ENCODE measurements around the gene DEXI. TPM values are rescaled to one million over a fixed set of nuclear protein-coding genes. Genes with fewer than 3 reads are reported as not detected.

DEXI gene
- total and polyA plus RNA-seq, 3 experiments from 2014 or later, result 31.0 to 58.9 (median 31.6) TPM

GRCh38 chr16:10923146-10923649 lies 19.1 kb downstream of the DEXI start:
- H3K27ac ChIP-seq (ENCODE audit: low read depth, low read length), result no peak overlapping the region
- peaks cover 5 to 7% (median 6%) of the 10 kb centered on the region in 3 donors for H3K4me1 Mint-ChIP-seq
- POLR2A ChIA-PET, result no interaction called here
- H3K27ac Mint-ChIP-seq, result peak overlapping the region in 1 of 8 donors; percentile 87
- H3K9me3 Mint-ChIP-seq, result no peaks in the 10 kb centered on the region
- peaks cover 9 to 54% (median 15%) of the 10 kb centered on the region in 3 donors for H3K36me3 Mint-ChIP-seq
- H3K9me3 ChIP-seq (ENCODE audit: low read length), result no peaks in the 10 kb centered on the region
- no peak for DNase-seq
- CTCF ChIA-PET, result interaction anchor here (1.0 to 1.6 kb wide), 2 partner anchors 10 to 47 kb away, joined by 3 read pairs; partner anchors contain the start of gene CIITA
- no peak overlapping the region for H3K4me3 ChIP-seq (ENCODE audit: low read length)
- no peaks in the 10 kb centered on the region for H3K27me3 ChIP-seq (ENCODE audit: insufficient read depth, low read length, poor library complexity, severe bottlenecking)
- H3K4me1 ChIP-seq (ENCODE audit: insufficient read depth, low read length), result peaks cover 4% of the 10 kb centered on the region
- H3K27me3 Mint-ChIP-seq, result no peaks in the 10 kb centered on the region
- H3K36me3 ChIP-seq (ENCODE audit: insufficient read depth, low read length), result peaks cover 12% of the 10 kb centered on the region
- no peak overlapping the region for H3K4me3 Mint-ChIP-seq

GRCh38 chr16:10922328-10923145 lies 19.7 kb downstream of the DEXI start:
- Histone ChIP-seq H3K4me1 (ENCODE audit: insufficient read depth, low read length) (peaks cover 4% of the 10 kb centered on the region), H3K36me3 (ENCODE audit: insufficient read depth, low read length) (peaks cover 7% of the 10 kb centered on the region), H3K9me3 (ENCODE audit: low read length) (no peaks in the 10 kb centered on the region), H3K27ac (ENCODE audit: low read depth, low read length) (no peak overlapping the region), H3K4me3 (ENCODE audit: low read length) (no peak overlapping the region), H3K27me3 (ENCODE audit: insufficient read depth, low read length, poor library complexity, severe bottlenecking) (no peaks in the 10 kb centered on the region)
- no peak for DNase-seq
- H3K9me3 Mint-ChIP-seq, result no peaks in the 10 kb centered on the region
- peaks cover 4 to 48% (median 9%) of the 10 kb centered on the region in 3 donors for H3K36me3 Mint-ChIP-seq
- H3K27me3 Mint-ChIP-seq, result no peaks in the 10 kb centered on the region
- CTCF ChIA-PET, result interaction anchor here (1.1 kb wide), 1 partner anchor 19 kb away, joined by 5 read pairs; the partner anchor contains the start of gene DEXI
- H3K4me1 Mint-ChIP-seq, result peaks cover 4 to 7% (median 5%) of the 10 kb centered on the region in 3 donors
- no peak overlapping the region for H3K4me3 Mint-ChIP-seq
- peak overlapping the region in 2 of 8 donors; percentile 33 to 44 for H3K27ac Mint-ChIP-seq
- POLR2A ChIA-PET, result no interaction called here

- Mint-ChIP-seq H3K27me3 (no peaks in the 10 kb centered on the region), H3K36me3 (peaks cover 0 to 41% (median 8%) of the 10 kb centered on the region in 3 donors), H3K27ac (peak overlapping the region in 3 of 8 donors; percentile 33 to 93 (median 37)), H3K9me3 (no peaks in the 10 kb centered on the region), H3K4me3 (no peak overlapping the region), H3K4me1 (peaks cover 4 to 7% (median 5%) of the 10 kb centered on the region in 3 donors)
- Histone ChIP-seq H3K9me3 (ENCODE audit: low read length) (no peaks in the 10 kb centered on the region), H3K27me3 (ENCODE audit: insufficient read depth, low read length, poor library complexity, severe bottlenecking) (no peaks in the 10 kb centered on the region), H3K4me1 (ENCODE audit: insufficient read depth, low read length) (peaks cover 4% of the 10 kb centered on the region), H3K4me3 (ENCODE audit: low read length) (no peak overlapping the region), H3K36me3 (ENCODE audit: insufficient read depth, low read length) (no peaks in the 10 kb centered on the region), H3K27ac (ENCODE audit: low read depth, low read length) (no peak overlapping the region)
- DNase-seq, result no peak
- POLR2A ChIA-PET, result no interaction called here
- CTCF ChIA-PET, result interaction anchor here (1.1 kb wide), 1 partner anchor 20 kb away, joined by 5 read pairs; the partner anchor contains the start of gene DEXI
Measured at GRCh38 chr16:10921536-10922327, 20.5 kb downstream of the DEXI start.

DNA sequence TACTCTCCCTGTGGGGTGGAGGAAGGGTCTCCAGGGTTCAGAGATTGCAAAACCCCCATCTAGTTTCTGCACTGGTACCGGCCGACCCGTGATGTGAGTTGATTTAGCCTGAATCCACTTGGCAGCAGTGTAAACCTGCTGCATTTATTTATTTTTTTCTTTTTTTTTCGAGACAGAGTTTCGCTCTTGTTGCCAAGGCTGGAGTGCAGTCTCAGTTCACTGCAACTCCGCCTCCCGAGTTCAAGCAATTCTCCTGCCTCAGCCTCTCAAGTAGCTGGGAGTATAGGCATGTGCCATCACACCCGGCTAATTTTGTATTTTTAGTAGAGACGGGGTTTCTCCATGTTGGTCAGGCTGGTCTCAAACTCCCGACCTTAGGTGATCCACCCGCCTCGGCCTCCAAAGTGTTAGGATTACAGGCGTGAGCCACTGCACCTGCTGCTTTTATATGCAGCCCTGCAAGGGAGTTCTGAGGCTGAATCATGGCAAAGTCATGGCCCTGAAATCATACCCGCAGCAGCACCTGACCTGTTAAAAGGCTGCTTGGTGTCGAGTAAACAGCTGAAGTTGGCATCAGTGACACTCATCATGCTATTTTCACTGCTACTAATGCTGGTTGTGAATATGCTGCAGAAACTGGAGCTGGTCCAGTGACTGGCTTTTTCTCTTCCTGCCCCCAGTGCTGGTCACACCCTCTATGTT lies 21.4 kb downstream of the DEXI start:
- ChIA-PET CTCF (no interaction called here), POLR2A (no interaction called here)
- H3K36me3 Mint-ChIP-seq, result peaks cover 0 to 34% (median 10%) of the 10 kb centered on the region in 3 donors
- no peak overlapping the region for H3K4me3 ChIP-seq (ENCODE audit: low read length)
- no peak for DNase-seq
- H3K27me3 ChIP-seq (ENCODE audit: insufficient read depth, low read length, poor library complexity, severe bottlenecking), result no peaks in the 10 kb centered on the region
- H3K36me3 ChIP-seq (ENCODE audit: insufficient read depth, low read length), result no peaks in the 10 kb centered on the region
- H3K27ac Mint-ChIP-seq, result peak overlapping the region in 3 of 8 donors; percentile 29 to 93 (median 37)
- H3K9me3 ChIP-seq (ENCODE audit: low read length), result no peaks in the 10 kb centered on the region
- H3K9me3 Mint-ChIP-seq, result no peaks in the 10 kb centered on the region
- peaks cover 4 to 7% (median 5%) of the 10 kb centered on the region in 3 donors for H3K4me1 Mint-ChIP-seq
- H3K27ac ChIP-seq (ENCODE audit: low read depth, low read length), result no peak overlapping the region
- no peaks in the 10 kb centered on the region for H3K27me3 Mint-ChIP-seq
- H3K4me3 Mint-ChIP-seq, result no peak overlapping the region
- peaks cover 4% of the 10 kb centered on the region for H3K4me1 ChIP-seq (ENCODE audit: insufficient read depth, low read length)

DNA sequence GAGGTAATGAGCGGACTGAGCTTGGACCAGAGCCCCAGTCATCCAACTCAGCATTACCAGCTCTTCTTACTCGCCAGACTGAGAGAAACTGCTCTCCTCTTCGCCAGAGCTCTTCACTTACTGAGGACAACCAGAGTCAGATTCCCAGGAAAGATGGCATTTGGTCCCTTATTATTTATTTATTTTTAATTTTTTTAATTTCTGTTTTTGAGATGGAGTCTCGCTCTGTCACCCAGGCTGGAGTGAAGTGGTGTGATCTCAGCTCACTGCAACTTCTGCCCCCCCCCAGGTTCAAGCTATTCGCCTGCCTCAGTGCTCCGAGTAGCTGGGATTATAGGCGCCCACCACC lies 23.3 kb downstream of the DEXI start:
- no peaks in the 10 kb centered on the region for H3K36me3 ChIP-seq (ENCODE audit: insufficient read depth, low read length)
- no peak for DNase-seq
- Mint-ChIP-seq H3K9me3 (no peaks in the 10 kb centered on the region), H3K27ac (peak overlapping the region in 2 of 8 donors; percentile 21 to 57), H3K4me3 (no peak overlapping the region), H3K4me1 (peaks cover 4 to 7% (median 5%) of the 10 kb centered on the region in 3 donors), H3K27me3 (no peaks in the 10 kb centered on the region), H3K36me3 (peaks cover 0 to 16% (median 7%) of the 10 kb centered on the region in 3 donors)
- H3K4me3 ChIP-seq (ENCODE audit: low read length), result no peak overlapping the region
- no peak overlapping the region for H3K27ac ChIP-seq (ENCODE audit: low read depth, low read length)
- no peaks in the 10 kb centered on the region for H3K9me3 ChIP-seq (ENCODE audit: low read length)
- peaks cover 4% of the 10 kb centered on the region for H3K4me1 ChIP-seq (ENCODE audit: insufficient read depth, low read length)
- H3K27me3 ChIP-seq (ENCODE audit: insufficient read depth, low read length, poor library complexity, severe bottlenecking), result no peaks in the 10 kb centered on the region
- CTCF ChIA-PET, result interaction anchor here (0.7 to 2.7 kb wide), 13 partner anchors 8 to 404 kb away, joined by 3 to 14 read pairs (median 5); partner anchors contain the start of gene NUBP1
- POLR2A ChIA-PET, result no interaction called here

- POLR2A ChIA-PET, result no interaction called here
- Mint-ChIP-seq H3K27me3 (no peaks in the 10 kb centered on the region), H3K9me3 (no peaks in the 10 kb centered on the region), H3K36me3 (peaks cover 0 to 11% (median 5%) of the 10 kb centered on the region in 3 donors), H3K4me1 (peaks cover 4 to 7% (median 5%) of the 10 kb centered on the region in 3 donors), H3K27ac (peak overlapping the region in 2 of 8 donors; percentile 2 to 21), H3K4me3 (no peak overlapping the region)
- H3K27ac ChIP-seq (ENCODE audit: low read depth, low read length), result no peak overlapping the region
- H3K36me3 ChIP-seq (ENCODE audit: insufficient read depth, low read length), result no peaks in the 10 kb centered on the region
- CTCF ChIA-PET, result interaction anchor here (0.5 to 2.7 kb wide), 14 partner anchors 8 to 403 kb away, joined by 3 to 14 read pairs (median 4); partner anchors contain the start of gene NUBP1
- H3K4me1 ChIP-seq (ENCODE audit: insufficient read depth, low read length), result peaks cover 4% of the 10 kb centered on the region
- H3K27me3 ChIP-seq (ENCODE audit: insufficient read depth, low read length, poor library complexity, severe bottlenecking), result no peaks in the 10 kb centered on the region
- H3K4me3 ChIP-seq (ENCODE audit: low read length), result no peak overlapping the region
- no peaks in the 10 kb centered on the region for H3K9me3 ChIP-seq (ENCODE audit: low read length)
- DNase-seq, result peak; percentile 49 to 81 (median 66)
Measured at GRCh38 chr16:10918294-10919002, 23.8 kb downstream of the DEXI start.

- Mint-ChIP-seq H3K4me1 (peaks cover 4 to 7% (median 5%) of the 10 kb centered on the region in 3 donors), H3K4me3 (no peak overlapping the region), H3K9me3 (no peaks in the 10 kb centered on the region), H3K27ac (no peak overlapping the region), H3K36me3 (peaks cover 0 to 5% (median 2%) of the 10 kb centered on the region in 3 donors), H3K27me3 (no peaks in the 10 kb centered on the region)
- Histone ChIP-seq H3K4me3 (ENCODE audit: low read length) (no peak overlapping the region), H3K4me1 (ENCODE audit: insufficient read depth, low read length) (peaks cover 4% of the 10 kb centered on the region), H3K27me3 (ENCODE audit: insufficient read depth, low read length, poor library complexity, severe bottlenecking) (no peaks in the 10 kb centered on the region), H3K36me3 (ENCODE audit: insufficient read depth, low read length) (no peaks in the 10 kb centered on the region), H3K27ac (ENCODE audit: low read depth, low read length) (no peak overlapping the region), H3K9me3 (ENCODE audit: low read length) (no peaks in the 10 kb centered on the region)
- CTCF ChIA-PET, result no interaction called here
- no peak for DNase-seq
- POLR2A ChIA-PET, result interaction anchor here (0.7 kb wide), 1 partner anchor 26 kb away, joined by 6 read pairs; the partner anchor contains the start of gene DEXI
Measured at GRCh38 chr16:10916534-10916933, 25.7 kb downstream of the DEXI start.
